ENCODE data around the gene GALNT18.

The GALNT18 gene

GRCh38 chr11:11433960-11434359 is 187.8 kb downstream of the GALNT18 start:
- no peak for DNase-seq (ENCODE audit: low read depth in 2 of 2)

DNA sequence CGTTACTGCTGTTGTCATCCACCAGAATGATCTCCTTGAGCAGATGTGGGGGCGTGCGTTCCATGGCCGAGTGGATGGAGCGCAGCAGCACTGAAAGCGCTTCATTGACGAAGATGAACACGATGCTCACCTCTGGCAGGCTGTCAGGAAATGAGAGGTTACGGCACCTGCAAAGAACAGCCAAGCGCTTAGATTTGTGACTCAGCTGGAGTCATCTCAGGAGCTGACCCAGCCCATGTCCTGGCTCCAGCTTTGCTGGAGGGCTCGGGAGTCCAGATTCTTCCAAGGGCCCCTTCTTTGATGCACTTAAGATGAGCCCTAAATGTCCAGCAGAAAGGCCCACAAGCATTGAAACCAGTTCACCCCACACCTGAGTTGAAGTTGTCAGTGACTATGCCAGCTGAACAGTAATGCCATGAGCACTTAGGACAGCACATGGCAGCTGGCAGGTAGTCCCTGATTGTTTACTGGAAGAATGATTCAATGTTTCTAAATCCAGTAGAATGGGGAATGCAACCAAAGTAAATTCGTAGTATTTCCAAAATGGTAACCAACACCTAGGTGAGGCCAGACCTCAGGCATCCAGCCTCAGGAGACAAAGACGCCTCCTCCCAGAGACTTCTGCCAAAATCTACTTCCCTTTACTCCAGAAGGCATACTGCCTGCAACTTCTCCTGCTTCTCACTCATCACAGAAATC is 189.0 kb downstream of the GALNT18 start:
- no peak for DNase-seq (ENCODE audit: low read depth in 2 of 2)

DNA sequence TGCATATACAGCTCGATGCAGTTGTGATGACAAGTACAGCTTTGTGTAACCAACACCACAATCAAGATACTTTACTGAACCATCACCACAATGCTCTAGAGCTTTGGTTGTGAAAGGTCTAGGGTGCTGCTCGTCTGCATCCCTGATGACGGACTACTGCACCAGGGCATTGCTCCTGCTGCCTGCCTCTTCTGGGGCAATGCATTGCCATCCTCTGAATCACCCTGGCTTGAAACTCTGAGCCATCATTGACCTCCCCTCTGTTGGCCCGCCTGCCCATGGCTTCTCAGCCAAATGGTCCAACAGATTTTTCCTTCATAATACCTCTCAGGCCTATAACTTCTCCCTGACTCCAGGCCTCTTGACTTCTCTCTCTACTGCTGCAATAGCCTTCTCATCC is 191.4 kb downstream of the GALNT18 start:
- no peak for DNase-seq (ENCODE audit: low read depth in 2 of 2)

GRCh38 chr11:11428714-11429113 is 193.1 kb downstream of the GALNT18 start:
- DNase-seq (ENCODE audit: low read depth in 2 of 2), result no peak

DNA sequence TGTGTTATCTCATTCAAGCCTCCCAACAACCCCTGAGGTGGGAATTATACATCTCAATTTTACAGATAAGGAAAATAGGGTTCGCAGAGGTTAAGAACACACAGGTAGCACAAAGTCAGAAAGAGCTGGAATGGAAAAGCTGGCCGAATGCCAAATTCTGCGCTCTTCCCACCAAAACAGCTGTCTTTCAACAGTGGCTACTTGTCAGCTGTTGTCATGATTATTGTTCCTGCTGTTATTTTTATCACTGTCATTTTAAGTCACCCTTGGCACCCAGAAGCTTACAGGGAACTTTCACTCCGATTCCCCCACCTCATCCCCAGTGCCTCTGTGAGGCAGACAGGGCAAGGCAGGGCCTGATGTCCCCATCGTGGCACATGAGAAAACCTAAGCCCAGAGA is 194.3 kb downstream of the GALNT18 start:
- no peak for DNase-seq (ENCODE audit: low read depth in 2 of 2)

DNA sequence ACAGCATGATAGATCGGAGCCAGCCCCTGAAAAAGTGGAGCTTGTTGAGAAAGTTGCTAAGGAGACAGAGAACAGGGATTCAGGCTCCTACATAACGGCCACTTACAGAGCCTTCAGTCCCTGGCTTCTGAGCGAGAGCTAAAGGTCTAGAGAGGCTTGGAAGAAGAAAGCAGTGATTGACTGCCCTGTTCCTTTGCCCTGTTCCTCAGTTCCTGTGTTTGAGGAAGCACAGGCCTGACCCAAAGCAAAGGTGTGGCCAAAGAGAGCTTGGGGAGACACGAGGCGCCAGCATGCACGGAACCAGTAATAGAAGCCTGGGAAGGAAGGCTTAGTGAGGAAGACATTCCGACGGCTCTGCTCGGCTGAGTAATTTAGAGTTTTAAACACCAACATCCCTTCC is 194.7 kb downstream of the GALNT18 start:
- DNase-seq (ENCODE audit: low read depth in 2 of 2), result no peak

GRCh38 chr11:11426226-11426952 is 195.4 kb downstream of the GALNT18 start:
- DNase-seq (ENCODE audit: low read depth in 2 of 2), result no peak

DNA sequence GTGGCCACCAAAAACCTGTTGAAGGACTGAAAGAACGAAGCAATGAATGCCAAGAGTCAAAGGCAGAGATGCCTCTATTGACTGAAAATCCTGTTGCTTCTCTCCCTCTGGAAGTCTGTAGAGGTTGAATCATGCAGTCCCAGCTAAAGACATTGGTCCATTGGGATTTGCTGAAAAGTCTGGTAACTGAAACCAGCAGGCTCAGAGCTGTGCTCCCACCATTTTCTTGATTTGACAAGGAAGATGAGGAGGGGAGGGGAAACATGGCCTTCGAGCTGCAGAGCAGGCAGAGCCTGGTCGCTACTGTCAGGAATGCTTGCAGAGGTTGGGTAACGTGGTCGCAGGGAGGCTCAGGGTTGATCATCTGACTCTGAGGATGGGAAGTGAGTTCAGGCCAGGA is 196.0 kb downstream of the GALNT18 start:
- DNase-seq (ENCODE audit: low read depth in 2 of 2), result no peak

GRCh38 chr11:11424688-11425087 is 197.1 kb downstream of the GALNT18 start:
- no peak for DNase-seq (ENCODE audit: low read depth in 2 of 2)

DNA sequence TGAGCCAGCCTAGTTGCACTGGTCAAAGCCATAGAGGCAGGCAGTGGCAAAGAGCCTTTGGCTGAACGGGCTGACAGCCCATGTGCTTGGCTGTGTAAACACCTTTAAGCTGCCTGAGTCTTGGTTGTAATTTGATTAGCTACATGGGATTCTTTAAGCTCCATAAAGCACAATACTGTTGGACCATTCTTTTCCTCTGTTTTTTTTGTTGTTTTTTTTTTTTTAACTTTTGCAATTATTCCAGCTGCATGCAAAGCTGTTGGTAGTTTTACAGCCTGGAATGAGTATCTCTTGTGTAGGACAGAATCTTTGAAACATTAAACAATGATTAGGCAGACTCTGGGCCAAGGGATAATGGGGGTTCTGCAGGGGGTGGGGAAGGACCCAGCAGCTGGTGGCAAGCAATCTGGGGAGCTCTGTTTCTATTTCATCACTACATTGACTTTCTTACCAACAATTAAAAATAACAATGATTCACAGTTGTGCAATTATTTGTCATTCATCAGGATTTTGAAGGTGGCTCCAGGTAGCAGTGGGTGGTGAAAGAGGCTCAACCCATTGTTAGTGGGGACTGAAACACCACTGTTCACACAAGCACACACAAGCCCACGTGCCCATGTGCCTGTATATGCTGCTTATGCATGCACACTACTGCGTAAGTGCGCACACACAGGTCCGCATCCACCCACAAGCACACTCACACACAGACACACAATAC is 199.2 kb downstream of the GALNT18 start:
- DNase-seq (ENCODE audit: low read depth in 2 of 2), result no peak

- no peak for DNase-seq (ENCODE audit: low read depth in 2 of 2)
Measured at GRCh38 chr11:11421509-11421908, 200.3 kb downstream of the GALNT18 start.

- DNase-seq (ENCODE audit: low read depth in 2 of 2), result no peak
Measured at GRCh38 chr11:11420899-11421285, 200.9 kb downstream of the GALNT18 start.

DNA sequence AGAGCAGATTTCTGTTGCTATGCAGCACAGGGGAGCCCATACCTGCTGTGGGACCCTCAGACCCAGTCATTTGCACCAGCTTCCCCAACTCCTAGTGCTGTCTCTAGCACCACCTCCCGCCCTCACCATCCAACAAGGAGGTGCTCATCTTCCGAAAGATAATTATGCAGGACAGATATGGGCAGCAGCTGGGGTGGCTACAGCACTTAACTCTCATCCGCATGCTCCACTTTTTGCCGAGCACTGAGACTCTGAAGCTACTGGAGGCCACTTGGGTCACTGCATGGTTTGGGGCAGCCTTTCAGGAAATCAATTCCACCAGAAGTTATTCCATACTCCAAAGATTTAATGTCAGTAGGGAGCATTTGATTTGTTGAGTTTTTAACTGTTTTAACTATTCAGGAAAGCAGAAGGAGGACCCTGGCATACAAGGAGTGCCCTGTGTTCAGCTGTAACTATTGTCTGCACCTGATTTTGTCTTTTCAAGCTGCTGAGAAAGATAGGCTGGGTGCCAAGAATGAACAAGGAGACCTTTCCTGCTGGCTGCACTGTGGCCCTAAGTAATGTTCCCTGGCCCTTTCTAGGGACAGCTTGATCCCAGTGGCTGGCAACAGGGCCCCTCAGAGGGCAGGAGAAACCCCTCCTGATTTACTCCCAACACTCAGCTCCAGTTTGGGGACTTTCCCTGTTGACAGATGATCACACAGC is 201.5 kb downstream of the GALNT18 start:
- DNase-seq (ENCODE audit: low read depth in 2 of 2), result no peak

DNA sequence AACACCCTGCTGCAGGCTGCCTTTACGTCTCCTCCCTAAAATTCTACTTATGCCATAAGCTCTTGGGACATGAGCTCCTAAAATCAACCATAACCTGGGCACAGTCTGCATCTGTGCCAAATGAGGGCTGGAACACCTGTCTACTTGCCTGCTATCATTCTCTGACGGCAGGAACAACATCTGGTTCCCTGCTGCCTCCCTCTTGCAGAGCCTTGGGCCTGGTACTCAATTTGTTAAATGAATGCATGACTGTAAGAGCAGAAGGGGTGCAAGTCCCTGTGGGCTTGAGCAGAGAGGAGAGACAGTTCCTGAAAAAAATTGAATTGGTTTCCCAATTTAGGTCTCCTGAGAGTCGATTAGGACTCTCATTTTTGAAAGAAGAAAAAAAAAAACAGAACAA is 202.1 kb downstream of the GALNT18 start:
- no peak for DNase-seq (ENCODE audit: low read depth in 2 of 2)

GRCh38 chr11:11416917-11417316 is 204.9 kb downstream of the GALNT18 start:
- no peak for DNase-seq (ENCODE audit: low read depth in 2 of 2)

- no peak for DNase-seq (ENCODE audit: low read depth in 2 of 2)
Measured at GRCh38 chr11:11416502-11416901, 205.3 kb downstream of the GALNT18 start.

- DNase-seq (ENCODE audit: low read depth in 2 of 2), result no peak
Measured at GRCh38 chr11:11415901-11416300, 205.9 kb downstream of the GALNT18 start.

GRCh38 chr11:11414996-11415395 is 206.8 kb downstream of the GALNT18 start:
- DNase-seq (ENCODE audit: low read depth in 2 of 2), result no peak

DNA sequence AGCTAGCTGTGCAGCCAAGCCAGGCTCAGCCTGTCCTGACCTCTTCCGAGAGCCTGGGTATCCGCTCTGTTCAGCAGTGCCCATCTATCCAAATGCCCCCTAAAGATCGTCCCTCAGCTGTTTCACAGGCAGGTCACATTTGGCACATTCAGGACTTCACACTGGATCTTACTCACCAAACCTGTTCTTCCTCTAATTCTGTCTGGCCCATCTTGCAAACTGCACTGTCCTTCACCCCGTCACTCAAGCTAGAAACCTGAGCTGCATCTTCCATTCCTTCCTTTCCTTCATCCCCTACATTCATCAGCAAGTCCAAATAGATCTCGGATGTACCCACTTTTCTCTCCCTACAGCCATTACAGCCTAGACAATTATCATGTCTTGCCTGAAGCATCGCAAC is 208.0 kb downstream of the GALNT18 start:
- DNase-seq (ENCODE audit: low read depth in 2 of 2), result no peak

DNA sequence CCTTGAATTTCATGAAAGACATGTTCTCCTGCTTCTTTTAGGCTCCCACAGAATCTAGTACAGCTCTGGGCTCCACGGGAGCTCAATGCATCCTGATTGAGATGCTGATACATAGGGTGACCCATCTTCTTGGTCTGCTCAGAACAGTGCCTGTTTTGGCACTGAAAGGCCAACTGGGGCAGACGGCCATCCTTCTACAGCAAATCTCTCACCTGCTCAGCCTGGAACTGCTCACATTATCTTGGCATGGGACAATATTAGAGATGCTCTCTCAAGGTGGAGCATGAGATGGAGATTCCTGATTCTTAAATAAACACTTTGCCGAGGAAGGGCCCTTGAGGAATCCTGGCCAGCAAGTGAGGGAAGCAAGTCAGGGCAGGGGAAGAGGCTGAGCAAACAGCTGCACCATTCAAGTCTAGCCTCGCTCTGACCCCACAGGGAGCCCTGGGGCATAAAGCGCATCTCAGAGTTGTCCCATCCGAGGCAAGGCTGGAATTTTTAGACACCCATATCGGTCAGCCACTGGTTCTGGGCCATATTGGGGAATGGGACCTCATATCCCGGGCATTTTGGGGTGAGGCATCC is 210.3 kb downstream of the GALNT18 start:
- DNase-seq (ENCODE audit: low read depth in 2 of 2), result no peak

DNA sequence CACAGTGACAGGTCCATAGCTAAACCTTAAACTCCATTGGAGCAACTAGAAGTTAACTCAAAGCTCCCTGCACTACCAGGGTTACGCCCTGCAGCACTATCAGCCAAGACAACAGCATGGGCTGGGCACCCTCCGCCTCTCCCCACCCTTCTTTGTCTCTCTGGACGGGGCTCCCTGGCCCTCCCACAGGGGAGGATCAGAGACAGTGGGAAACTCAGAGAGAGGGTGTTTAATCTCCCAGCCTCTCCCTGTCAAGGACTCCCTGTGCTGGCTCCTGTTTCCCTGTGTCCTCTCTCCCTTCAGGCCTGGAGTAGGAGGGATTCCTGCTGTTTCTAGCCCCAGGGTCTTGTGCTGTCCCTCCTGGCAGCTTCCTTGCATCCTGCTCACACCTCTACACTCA is 211.9 kb downstream of the GALNT18 start:
- DNase-seq (ENCODE audit: low read depth in 2 of 2), result no peak

DNA sequence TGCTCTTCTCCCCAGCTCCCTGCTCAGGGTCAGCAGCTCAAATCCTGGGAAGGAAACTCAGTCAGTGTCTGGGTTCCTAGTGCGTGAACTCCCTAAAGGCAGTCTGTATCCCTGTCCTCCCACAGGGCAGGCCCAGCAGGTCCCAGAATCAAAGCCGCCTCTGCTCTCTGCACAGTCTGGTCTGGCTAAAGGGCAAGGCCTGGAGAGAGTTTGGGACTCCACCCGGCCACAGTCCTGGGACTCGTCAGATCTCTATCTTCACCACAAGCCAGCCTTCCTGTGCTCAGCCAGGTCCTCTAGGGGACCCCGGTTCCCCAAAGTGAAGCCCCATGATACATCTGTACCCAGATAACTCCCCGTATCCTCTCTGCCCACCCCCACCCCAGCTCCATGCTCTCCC is 212.6 kb downstream of the GALNT18 start:
- DNase-seq (ENCODE audit: low read depth in 2 of 2), result no peak
